Central memory CD8-positive, alpha-beta T cell (primary cell): ENCODE measurements around the gene LPP.
"Not testable (repeated sequence)": the region's sequence is repeated elsewhere in the genome, so short reads cannot be mapped to it uniquely, and the experiment has no call there.

Experiments
- ATAC-seq: fragments of 150-1000 bp; cut with Tn5 transposase; replicated peaks from 2 replicates; pipeline ENCODE4 v1.10.0; 2022; ENCODE audit warnings: mild to moderate bottlenecking, moderate FRiP score, moderate number of reproducible peaks; ENCODE audit not compliant: poor library complexity, severe bottlenecking; ENCODE audit errors: extremely low read depth
- DNase-seq, 2 donors: peaks; one replicate each; pipeline ENCODE4 v3.0.0; 2021; ENCODE audit warnings: low spot score in 2 of 2
- H3K27ac Mint-ChIP-seq: one replicate; pipeline ENCODE4 v1.8.0; 2022; ENCODE audit warnings: low read depth, mild to moderate bottlenecking, moderate library complexity, mixed read lengths
- H3K27me3 Mint-ChIP-seq: one replicate; pipeline ENCODE4 v1.8.0; 2022; ENCODE audit warnings: mixed read lengths
- H3K36me3 Mint-ChIP-seq: one replicate; pipeline ENCODE4 v1.8.0; 2022; ENCODE audit warnings: mild to moderate bottlenecking, moderate library complexity, mixed read lengths; ENCODE audit not compliant: insufficient read depth
- H3K4me1 Mint-ChIP-seq: one replicate; pipeline ENCODE4 v1.8.0; 2022; ENCODE audit warnings: mixed read lengths
- H3K4me3 Mint-ChIP-seq: one replicate; pipeline ENCODE4 v1.8.0; 2022; ENCODE audit warnings: mild to moderate bottlenecking, moderate library complexity, mixed read lengths
- H3K9me3 Mint-ChIP-seq: one replicate; pipeline ENCODE4 v1.8.0; 2022; ENCODE audit warnings: mixed read lengths

The LPP gene

GRCh38 chr3:188125076-188125475 is 28.9 kb upstream of the LPP start:
- no peaks in the 10 kb centered on the region for H3K4me1 Mint-ChIP-seq
- peaks cover 2% of the 10 kb centered on the region for H3K36me3 Mint-ChIP-seq
- no peak for DNase-seq
- no peak for ATAC-seq
- no peak overlapping the region for H3K4me3 Mint-ChIP-seq
- no peaks in the 10 kb centered on the region for H3K27me3 Mint-ChIP-seq
- H3K27ac Mint-ChIP-seq: no peak overlapping the region
- H3K9me3 Mint-ChIP-seq: no peaks in the 10 kb centered on the region

- H3K36me3 Mint-ChIP-seq: peaks cover 2% of the 10 kb centered on the region
- DNase-seq (no peak), ATAC-seq (no peak)
- H3K4me1 Mint-ChIP-seq: no peaks in the 10 kb centered on the region
- no peak overlapping the region for H3K4me3 Mint-ChIP-seq
- H3K9me3 Mint-ChIP-seq: no peaks in the 10 kb centered on the region
- no peak overlapping the region for H3K27ac Mint-ChIP-seq
- no peaks in the 10 kb centered on the region for H3K27me3 Mint-ChIP-seq
Observed at GRCh38 chr3:188126276-188126675, 27.7 kb upstream of the LPP start.

- Mint-ChIP-seq H3K36me3 (no peaks in the 10 kb centered on the region), H3K4me3 (no peak overlapping the region), H3K27me3 (no peaks in the 10 kb centered on the region), H3K27ac (no peak overlapping the region), H3K4me1 (no peaks in the 10 kb centered on the region), H3K9me3 (no peaks in the 10 kb centered on the region)
- no peak for DNase-seq
- ATAC-seq: no peak
Observed at GRCh38 chr3:188126934-188127333, 27.0 kb upstream of the LPP start.

GRCh38 chr3:188128905-188129304 is 25.1 kb upstream of the LPP start:
- no peaks in the 10 kb centered on the region for H3K9me3 Mint-ChIP-seq
- no peak overlapping the region for H3K27ac Mint-ChIP-seq
- H3K36me3 Mint-ChIP-seq: no peaks in the 10 kb centered on the region
- DNase-seq: no peak
- H3K4me3 Mint-ChIP-seq: no peak overlapping the region
- ATAC-seq: no peak
- no peaks in the 10 kb centered on the region for H3K27me3 Mint-ChIP-seq
- no peaks in the 10 kb centered on the region for H3K4me1 Mint-ChIP-seq

GRCh38 chr3:188131023-188131422 is 22.9 kb upstream of the LPP start:
- not testable (repeated sequence) for H3K27me3 Mint-ChIP-seq, H3K4me3 Mint-ChIP-seq, ATAC-seq

GRCh38 chr3:188133219-188133618 is 20.7 kb upstream of the LPP start:
- H3K4me3 Mint-ChIP-seq: no peak overlapping the region
- no peaks in the 10 kb centered on the region for H3K36me3 Mint-ChIP-seq
- no peaks in the 10 kb centered on the region for H3K27me3 Mint-ChIP-seq
- ATAC-seq: no peak
- no peak for DNase-seq
- H3K9me3 Mint-ChIP-seq: no peaks in the 10 kb centered on the region
- H3K27ac Mint-ChIP-seq: no peak overlapping the region
- no peaks in the 10 kb centered on the region for H3K4me1 Mint-ChIP-seq

More at GRCh38 chr3:188131023-188131422, 22.9 kb upstream of the LPP start:
- not testable (repeated sequence) for H3K27ac Mint-ChIP-seq, H3K4me1 Mint-ChIP-seq, H3K9me3 Mint-ChIP-seq, DNase-seq, H3K36me3 Mint-ChIP-seq

GRCh38 chr3:188133646-188134045 is 20.3 kb upstream of the LPP start:
- H3K27me3 Mint-ChIP-seq: no peaks in the 10 kb centered on the region
- H3K36me3 Mint-ChIP-seq: no peaks in the 10 kb centered on the region
- no peaks in the 10 kb centered on the region for H3K9me3 Mint-ChIP-seq
- no peaks in the 10 kb centered on the region for H3K4me1 Mint-ChIP-seq
- DNase-seq: no peak
- no peak overlapping the region for H3K4me3 Mint-ChIP-seq
- ATAC-seq: no peak
- no peak overlapping the region for H3K27ac Mint-ChIP-seq

- H3K9me3 Mint-ChIP-seq: no peaks in the 10 kb centered on the region
- no peak overlapping the region for H3K4me3 Mint-ChIP-seq
- no peaks in the 10 kb centered on the region for H3K4me1 Mint-ChIP-seq
- H3K36me3 Mint-ChIP-seq: no peaks in the 10 kb centered on the region
- ATAC-seq (no peak), DNase-seq (no peak)
- H3K27me3 Mint-ChIP-seq: no peaks in the 10 kb centered on the region
- H3K27ac Mint-ChIP-seq: no peak overlapping the region
Observed at GRCh38 chr3:188134079-188134478, 19.9 kb upstream of the LPP start.

- no peaks in the 10 kb centered on the region for H3K4me1 Mint-ChIP-seq
- H3K4me3 Mint-ChIP-seq: no peak overlapping the region
- H3K27ac Mint-ChIP-seq: no peak overlapping the region
- no peak for ATAC-seq
- DNase-seq: no peak
- no peaks in the 10 kb centered on the region for H3K36me3 Mint-ChIP-seq
- H3K27me3 Mint-ChIP-seq: no peaks in the 10 kb centered on the region
- no peaks in the 10 kb centered on the region for H3K9me3 Mint-ChIP-seq
Observed at GRCh38 chr3:188134856-188135255, 19.1 kb upstream of the LPP start.

GRCh38 chr3:188135271-188135670 is 18.7 kb upstream of the LPP start:
- ATAC-seq: no peak
- H3K9me3 Mint-ChIP-seq: no peaks in the 10 kb centered on the region
- no peaks in the 10 kb centered on the region for H3K36me3 Mint-ChIP-seq
- no peaks in the 10 kb centered on the region for H3K4me1 Mint-ChIP-seq
- H3K27me3 Mint-ChIP-seq: no peaks in the 10 kb centered on the region
- no peak overlapping the region for H3K27ac Mint-ChIP-seq
- H3K4me3 Mint-ChIP-seq: no peak overlapping the region
- DNase-seq: no peak

- ATAC-seq (no peak), DNase-seq (no peak)
- H3K27me3 Mint-ChIP-seq: no peaks in the 10 kb centered on the region
- no peaks in the 10 kb centered on the region for H3K36me3 Mint-ChIP-seq
- no peak overlapping the region for H3K27ac Mint-ChIP-seq
- H3K9me3 Mint-ChIP-seq: no peaks in the 10 kb centered on the region
- H3K4me1 Mint-ChIP-seq: peaks cover under 1% of the 10 kb centered on the region
- H3K4me3 Mint-ChIP-seq: no peak overlapping the region
Observed at GRCh38 chr3:188137051-188137450, 16.9 kb upstream of the LPP start.

GRCh38 chr3:188139466-188139865 is 14.5 kb upstream of the LPP start:
- no peaks in the 10 kb centered on the region for H3K27me3 Mint-ChIP-seq
- DNase-seq (no peak), ATAC-seq (no peak)
- no peaks in the 10 kb centered on the region for H3K36me3 Mint-ChIP-seq
- no peaks in the 10 kb centered on the region for H3K9me3 Mint-ChIP-seq
- H3K27ac Mint-ChIP-seq: no peak overlapping the region
- H3K4me3 Mint-ChIP-seq: no peak overlapping the region
- H3K4me1 Mint-ChIP-seq: peaks cover 4% of the 10 kb centered on the region

GRCh38 chr3:188146219-188146618 is 7.7 kb upstream of the LPP start:
- H3K9me3 Mint-ChIP-seq: no peaks in the 10 kb centered on the region
- peaks cover 3% of the 10 kb centered on the region for H3K36me3 Mint-ChIP-seq
- no peaks in the 10 kb centered on the region for H3K27me3 Mint-ChIP-seq
- ATAC-seq (no peak), DNase-seq (no peak)
- H3K4me3 Mint-ChIP-seq: no peak overlapping the region
- peaks cover 18% of the 10 kb centered on the region for H3K4me1 Mint-ChIP-seq
- H3K27ac Mint-ChIP-seq: no peak overlapping the region

- Mint-ChIP-seq H3K4me3 (no peak overlapping the region), H3K4me1 (peaks cover 22% of the 10 kb centered on the region), H3K27ac (no peak overlapping the region), H3K27me3 (no peaks in the 10 kb centered on the region), H3K36me3 (peaks cover 3% of the 10 kb centered on the region), H3K9me3 (no peaks in the 10 kb centered on the region)
- DNase-seq (no peak), ATAC-seq (no peak)
Observed at GRCh38 chr3:188147782-188148181, 6.2 kb upstream of the LPP start.
